Progenitor cell of endocrine pancreas (in vitro differentiated cells): ENCODE measurements around the gene KRT81. TPM values are rescaled to one million over a fixed set of nuclear protein-coding genes. Genes with fewer than 3 reads are reported as not detected.

Experiments used
- DNase-seq: peaks from one replicate; pipeline ENCODE4 v3.0.0; 2021; ENCODE audit warnings: low spot score; ENCODE audit not compliant: unreplicated experiment
- H3K27ac Mint-ChIP-seq: 2 replicates; pipeline ENCODE4 v1.8.0; 2021; ENCODE audit warnings: mild to moderate bottlenecking, moderate library complexity, mixed read lengths
- H3K27me3 Mint-ChIP-seq: 2 replicates; pipeline ENCODE4 v1.8.0; 2021; ENCODE audit warnings: mixed read lengths
- H3K36me3 Mint-ChIP-seq: 2 replicates; pipeline ENCODE4 v1.8.0; 2022; ENCODE audit warnings: mixed read lengths; ENCODE audit not compliant: insufficient read depth
- H3K4me1 Mint-ChIP-seq: 2 replicates; pipeline ENCODE4 v1.8.0; 2021; ENCODE audit warnings: low read depth, mixed read lengths
- H3K4me3 Mint-ChIP-seq: 2 replicates; pipeline ENCODE4 v1.8.0; 2021; ENCODE audit warnings: low read depth, mild to moderate bottlenecking, moderate library complexity, mixed read lengths
- H3K9me3 Mint-ChIP-seq: 2 replicates; pipeline ENCODE4 v1.8.0; 2021; ENCODE audit warnings: low read depth, mixed read lengths
- total RNA-seq: library from RNA; stranded (reverse); gene quantifications from 2 replicates; pipeline ENCODE4 v1.2.1, GENCODE V29; 2021
- TF ChIP-seq, protein P1 (sequence below): fragments of 200-600 bp; sonication (generic); IDR thresholded peaks from one replicate; pipeline ENCODE4 v1.5.0; 2021; ENCODE audit warnings: antibody characterized with exemption, mild to moderate bottlenecking; ENCODE audit not compliant: unreplicated experiment

The KRT81 gene
- total RNA-seq, 1 donor from 2014 or later: not detected

- no peak for DNase-seq
- Mint-ChIP-seq H3K4me1 (no peaks in the 10 kb centered on the region), H3K27ac (no peak overlapping the region), H3K36me3 (no peaks in the 10 kb centered on the region), H3K27me3 (peaks cover 35% of the 10 kb centered on the region), H3K9me3 (peaks cover 3% of the 10 kb centered on the region), H3K4me3 (no peak overlapping the region)
- TF ChIP-seq, protein P1, sequence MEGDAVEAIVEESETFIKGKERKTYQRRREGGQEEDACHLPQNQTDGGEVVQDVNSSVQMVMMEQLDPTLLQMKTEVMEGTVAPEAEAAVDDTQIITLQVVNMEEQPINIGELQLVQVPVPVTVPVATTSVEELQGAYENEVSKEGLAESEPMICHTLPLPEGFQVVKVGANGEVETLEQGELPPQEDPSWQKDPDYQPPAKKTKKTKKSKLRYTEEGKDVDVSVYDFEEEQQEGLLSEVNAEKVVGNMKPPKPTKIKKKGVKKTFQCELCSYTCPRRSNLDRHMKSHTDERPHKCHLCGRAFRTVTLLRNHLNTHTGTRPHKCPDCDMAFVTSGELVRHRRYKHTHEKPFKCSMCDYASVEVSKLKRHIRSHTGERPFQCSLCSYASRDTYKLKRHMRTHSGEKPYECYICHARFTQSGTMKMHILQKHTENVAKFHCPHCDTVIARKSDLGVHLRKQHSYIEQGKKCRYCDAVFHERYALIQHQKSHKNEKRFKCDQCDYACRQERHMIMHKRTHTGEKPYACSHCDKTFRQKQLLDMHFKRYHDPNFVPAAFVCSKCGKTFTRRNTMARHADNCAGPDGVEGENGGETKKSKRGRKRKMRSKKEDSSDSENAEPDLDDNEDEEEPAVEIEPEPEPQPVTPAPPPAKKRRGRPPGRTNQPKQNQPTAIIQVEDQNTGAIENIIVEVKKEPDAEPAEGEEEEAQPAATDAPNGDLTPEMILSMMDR: no peak
Observed at GRCh38 chr12:52334185-52334584, 42.9 kb upstream of the KRT81 start.

DNA sequence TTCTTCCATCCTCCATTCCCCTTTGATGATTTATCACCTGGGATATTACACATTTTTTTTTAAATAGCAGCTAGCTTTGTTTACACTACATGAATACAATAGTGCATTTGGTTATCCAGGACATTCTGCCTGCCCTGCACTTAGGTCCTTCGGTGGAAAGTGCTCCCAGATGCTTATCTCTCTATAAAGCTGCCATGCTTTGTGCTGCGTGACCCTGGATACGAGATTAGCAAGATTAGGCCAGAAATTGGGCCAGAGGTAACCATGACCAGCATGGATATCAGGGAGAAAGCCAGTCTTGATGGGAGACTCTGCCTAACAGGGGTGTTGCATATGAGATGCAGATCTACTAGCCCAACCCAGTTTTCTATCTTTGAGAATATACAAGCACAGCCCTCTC is 42.0 kb upstream of the KRT81 start:
- no peak for DNase-seq
- no peak overlapping the region for H3K4me3 Mint-ChIP-seq
- H3K9me3 Mint-ChIP-seq: peaks cover 3% of the 10 kb centered on the region
- peaks cover 36% of the 10 kb centered on the region for H3K27me3 Mint-ChIP-seq
- H3K27ac Mint-ChIP-seq: no peak overlapping the region
- TF ChIP-seq, protein P1: no peak
- H3K4me1 Mint-ChIP-seq: no peaks in the 10 kb centered on the region
- no peaks in the 10 kb centered on the region for H3K36me3 Mint-ChIP-seq

DNA sequence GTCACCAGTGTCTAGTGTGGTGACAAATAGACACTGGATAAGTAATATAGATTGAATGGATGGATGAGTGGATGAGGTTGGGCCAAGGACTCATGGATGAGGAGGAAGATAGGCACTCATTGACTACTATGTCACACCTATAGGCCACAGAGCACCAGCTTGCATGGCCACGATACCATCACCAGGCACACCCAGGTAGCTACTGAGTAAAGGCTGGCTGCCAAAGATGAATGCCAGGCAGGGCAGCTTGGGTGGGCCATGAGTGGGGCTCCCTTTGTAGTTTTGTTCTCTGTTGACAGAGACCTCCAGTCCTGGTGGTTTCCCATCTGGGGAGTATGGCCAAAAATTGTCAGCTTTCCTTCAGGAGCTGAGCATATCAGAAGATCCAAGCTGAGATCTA is 41.0 kb upstream of the KRT81 start:
- H3K4me1 Mint-ChIP-seq: no peaks in the 10 kb centered on the region
- H3K4me3 Mint-ChIP-seq: no peak overlapping the region
- H3K36me3 Mint-ChIP-seq: no peaks in the 10 kb centered on the region
- peaks cover 34% of the 10 kb centered on the region for H3K27me3 Mint-ChIP-seq
- DNase-seq: no peak
- no peak overlapping the region for H3K27ac Mint-ChIP-seq
- H3K9me3 Mint-ChIP-seq: peaks cover 3% of the 10 kb centered on the region
- TF ChIP-seq, protein P1: no peak

- Mint-ChIP-seq H3K36me3 (no peaks in the 10 kb centered on the region), H3K27ac (no peak overlapping the region), H3K4me3 (no peak overlapping the region), H3K27me3 (peaks cover 39% of the 10 kb centered on the region), H3K4me1 (no peaks in the 10 kb centered on the region), H3K9me3 (peaks cover 3% of the 10 kb centered on the region)
- TF ChIP-seq, protein P1: no peak
- no peak for DNase-seq
Observed at GRCh38 chr12:52331833-52332232, 40.5 kb upstream of the KRT81 start.

- TF ChIP-seq, protein P1: no peak
- H3K36me3 Mint-ChIP-seq: no peaks in the 10 kb centered on the region
- H3K27ac Mint-ChIP-seq: no peak overlapping the region
- peaks cover 41% of the 10 kb centered on the region for H3K27me3 Mint-ChIP-seq
- H3K9me3 Mint-ChIP-seq: no peaks in the 10 kb centered on the region
- H3K4me1 Mint-ChIP-seq: no peaks in the 10 kb centered on the region
- no peak for DNase-seq
- no peak overlapping the region for H3K4me3 Mint-ChIP-seq
Observed at GRCh38 chr12:52331039-52331438, 39.7 kb upstream of the KRT81 start.
